ENCODE measurements around the gene BCL11A.

- TF ChIP-seq CTCF (IDR thresholded peaks at IDR 0.05; ENCODE audit: poor library complexity, severe bottlenecking) (no peak), TAF1 (IDR thresholded peaks at IDR 0.05; ENCODE audit: low read depth) (no peak), POLR2AphosphoS5 (IDR thresholded peaks at IDR 0.05) (no peak), EZH2 (IDR thresholded peaks at IDR 0.05; ENCODE audit: borderline replicate concordance, insufficient read depth, low read length, poor library complexity, severe bottlenecking) (no peak), EP300 (conservative IDR thresholded peaks at IDR 0.05; ENCODE audit: poor library complexity, severe bottlenecking) (no peak), RAD21 (conservative IDR thresholded peaks at IDR 0.05) (no peak), MXI1 (conservative IDR thresholded peaks at IDR 0.05; ENCODE audit: poor library complexity, severe bottlenecking) (no peak), SMC3 (conservative IDR thresholded peaks at IDR 0.05; ENCODE audit: poor library complexity) (no peak)
- TF ChIP-seq, protein P1, sequence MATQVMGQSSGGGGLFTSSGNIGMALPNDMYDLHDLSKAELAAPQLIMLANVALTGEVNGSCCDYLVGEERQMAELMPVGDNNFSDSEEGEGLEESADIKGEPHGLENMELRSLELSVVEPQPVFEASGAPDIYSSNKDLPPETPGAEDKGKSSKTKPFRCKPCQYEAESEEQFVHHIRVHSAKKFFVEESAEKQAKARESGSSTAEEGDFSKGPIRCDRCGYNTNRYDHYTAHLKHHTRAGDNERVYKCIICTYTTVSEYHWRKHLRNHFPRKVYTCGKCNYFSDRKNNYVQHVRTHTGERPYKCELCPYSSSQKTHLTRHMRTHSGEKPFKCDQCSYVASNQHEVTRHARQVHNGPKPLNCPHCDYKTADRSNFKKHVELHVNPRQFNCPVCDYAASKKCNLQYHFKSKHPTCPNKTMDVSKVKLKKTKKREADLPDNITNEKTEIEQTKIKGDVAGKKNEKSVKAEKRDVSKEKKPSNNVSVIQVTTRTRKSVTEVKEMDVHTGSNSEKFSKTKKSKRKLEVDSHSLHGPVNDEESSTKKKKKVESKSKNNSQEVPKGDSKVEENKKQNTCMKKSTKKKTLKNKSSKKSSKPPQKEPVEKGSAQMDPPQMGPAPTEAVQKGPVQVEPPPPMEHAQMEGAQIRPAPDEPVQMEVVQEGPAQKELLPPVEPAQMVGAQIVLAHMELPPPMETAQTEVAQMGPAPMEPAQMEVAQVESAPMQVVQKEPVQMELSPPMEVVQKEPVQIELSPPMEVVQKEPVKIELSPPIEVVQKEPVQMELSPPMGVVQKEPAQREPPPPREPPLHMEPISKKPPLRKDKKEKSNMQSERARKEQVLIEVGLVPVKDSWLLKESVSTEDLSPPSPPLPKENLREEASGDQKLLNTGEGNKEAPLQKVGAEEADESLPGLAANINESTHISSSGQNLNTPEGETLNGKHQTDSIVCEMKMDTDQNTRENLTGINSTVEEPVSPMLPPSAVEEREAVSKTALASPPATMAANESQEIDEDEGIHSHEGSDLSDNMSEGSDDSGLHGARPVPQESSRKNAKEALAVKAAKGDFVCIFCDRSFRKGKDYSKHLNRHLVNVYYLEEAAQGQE (IDR thresholded peaks at IDR 0.05; ENCODE audit: borderline replicate concordance): no peak
These were observed 19.8 kb upstream of the BCL11A start for GRCh38 chr2:60573251-60573650.
